ENCODE results near the gene SLC35F4.

SLC35F4 gene

GRCh38 chr14:57641776-57642175, 224.1 kb downstream of the SLC35F4 start:
- Histone ChIP-seq H3K36me3 (ENCODE audit: control insufficient read depth, insufficient read depth, low read length) (no peaks in the 10 kb centered on the region), H3K4me1 (no peaks in the 10 kb centered on the region), H3K27me3 (ENCODE audit: control insufficient read depth, insufficient read depth, low read length) (no peaks in the 10 kb centered on the region), H3K9me3 (ENCODE audit: control insufficient read depth, low read length) (no peaks in the 10 kb centered on the region), H3K27ac (no peak overlapping the region), H3K79me2 (no peaks in the 10 kb centered on the region), H3K4me2 (ENCODE audit: low read length) (no peak overlapping the region), H3K4me3 (ENCODE audit: low read depth, low read length) (no peak overlapping the region), H3K9ac (no peak overlapping the region), H2AFZ (no peak overlapping the region)
- TF ChIP-seq CTCF (IDR thresholded peaks at IDR 0.05): no peak

- H2AFZ ChIP-seq: no peak overlapping the region
- H3K27ac ChIP-seq: no peak overlapping the region
- H3K4me1 ChIP-seq: no peaks in the 10 kb centered on the region
- no peaks in the 10 kb centered on the region for H3K9me3 ChIP-seq (ENCODE audit: control insufficient read depth, low read length)
- H3K27me3 ChIP-seq (ENCODE audit: control insufficient read depth, insufficient read depth, low read length): no peaks in the 10 kb centered on the region
- H3K4me3 ChIP-seq (ENCODE audit: low read depth, low read length): no peak overlapping the region
- H3K79me2 ChIP-seq: no peaks in the 10 kb centered on the region
- H3K4me2 ChIP-seq (ENCODE audit: low read length): no peak overlapping the region
- H3K9ac ChIP-seq: no peak overlapping the region
- no peak for TF ChIP-seq CTCF (IDR thresholded peaks at IDR 0.05)
- no peaks in the 10 kb centered on the region for H3K36me3 ChIP-seq (ENCODE audit: control insufficient read depth, insufficient read depth, low read length)
Observed at GRCh38 chr14:57640036-57640435, 225.9 kb downstream of the SLC35F4 start.

- H3K4me3 ChIP-seq (ENCODE audit: low read depth, low read length): no peak overlapping the region
- H3K27ac ChIP-seq: no peak overlapping the region
- TF ChIP-seq CTCF (IDR thresholded peaks at IDR 0.05): no peak
- no peaks in the 10 kb centered on the region for H3K9me3 ChIP-seq (ENCODE audit: control insufficient read depth, low read length)
- H3K4me1 ChIP-seq: no peaks in the 10 kb centered on the region
- H3K9ac ChIP-seq: no peak overlapping the region
- H3K79me2 ChIP-seq: no peaks in the 10 kb centered on the region
- H3K4me2 ChIP-seq (ENCODE audit: low read length): no peak overlapping the region
- no peaks in the 10 kb centered on the region for H3K27me3 ChIP-seq (ENCODE audit: control insufficient read depth, insufficient read depth, low read length)
- H3K36me3 ChIP-seq (ENCODE audit: control insufficient read depth, insufficient read depth, low read length): no peaks in the 10 kb centered on the region
- H2AFZ ChIP-seq: no peak overlapping the region
Observed at GRCh38 chr14:57637901-57638300, 228.0 kb downstream of the SLC35F4 start.

- no peaks in the 10 kb centered on the region for H3K4me1 ChIP-seq
- H3K9me3 ChIP-seq (ENCODE audit: control insufficient read depth, low read length): no peaks in the 10 kb centered on the region
Observed at GRCh38 chr14:57634335-57634734, 231.6 kb downstream of the SLC35F4 start.

More at GRCh38 chr14:57634335-57634734, 231.6 kb downstream of the SLC35F4 start:
- Histone ChIP-seq H3K4me3 (ENCODE audit: low read depth, low read length) (no peak overlapping the region), H3K27me3 (ENCODE audit: control insufficient read depth, insufficient read depth, low read length) (no peaks in the 10 kb centered on the region), H3K4me2 (ENCODE audit: low read length) (no peak overlapping the region), H2AFZ (no peak overlapping the region), H3K27ac (no peak overlapping the region), H3K36me3 (ENCODE audit: control insufficient read depth, insufficient read depth, low read length) (no peaks in the 10 kb centered on the region), H3K79me2 (no peaks in the 10 kb centered on the region), H3K9ac (no peak overlapping the region)
- no peak for TF ChIP-seq CTCF (IDR thresholded peaks at IDR 0.05)

Data from parathyroid adenoma (tissue), 2 donors.